ENCODE data around the gene IFNG-AS1. TPM values are rescaled to one million over a fixed set of nuclear protein-coding genes. Genes with fewer than 3 reads are reported as not detected.

IFNG-AS1 gene
- total and polyA plus RNA-seq, 8 donors, result 0.18 to 0.71 (median 0.25) TPM; not detected in 4

DNA sequence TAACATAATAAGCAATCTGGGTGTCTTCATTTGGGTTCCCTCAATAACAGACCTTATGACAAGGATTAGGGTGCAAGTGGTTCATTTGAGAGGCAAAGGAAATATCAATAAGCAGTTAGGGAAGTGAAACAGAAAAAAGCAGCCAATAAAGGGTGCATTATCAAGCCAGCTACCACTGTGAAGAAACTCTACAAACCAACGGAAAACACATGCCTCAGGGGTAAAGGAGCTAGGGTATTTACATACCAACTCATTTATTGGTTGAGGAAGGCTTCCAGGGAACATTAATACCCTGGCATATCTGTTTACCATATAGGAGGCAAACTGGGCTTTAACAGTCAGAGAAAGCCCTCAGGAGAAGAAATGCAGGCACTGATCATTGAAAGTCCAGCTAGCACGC is 22.7 kb upstream of the IFNG-AS1 start:
- Histone ChIP-seq H3K9me3 (no peaks in the 10 kb centered on the region), H3K4me1 (no peaks in the 10 kb centered on the region), H3K36me3 (no peaks in the 10 kb centered on the region), H3K27me3 (peaks cover 0 to 5% of the 10 kb centered on the region in 2 donors), H3K4me3 (no peak overlapping the region), H3K27ac (no peak overlapping the region)
- intact Hi-C loops (cut with DNase I), result no loop called here
- TF ChIP-seq, protein P1, sequence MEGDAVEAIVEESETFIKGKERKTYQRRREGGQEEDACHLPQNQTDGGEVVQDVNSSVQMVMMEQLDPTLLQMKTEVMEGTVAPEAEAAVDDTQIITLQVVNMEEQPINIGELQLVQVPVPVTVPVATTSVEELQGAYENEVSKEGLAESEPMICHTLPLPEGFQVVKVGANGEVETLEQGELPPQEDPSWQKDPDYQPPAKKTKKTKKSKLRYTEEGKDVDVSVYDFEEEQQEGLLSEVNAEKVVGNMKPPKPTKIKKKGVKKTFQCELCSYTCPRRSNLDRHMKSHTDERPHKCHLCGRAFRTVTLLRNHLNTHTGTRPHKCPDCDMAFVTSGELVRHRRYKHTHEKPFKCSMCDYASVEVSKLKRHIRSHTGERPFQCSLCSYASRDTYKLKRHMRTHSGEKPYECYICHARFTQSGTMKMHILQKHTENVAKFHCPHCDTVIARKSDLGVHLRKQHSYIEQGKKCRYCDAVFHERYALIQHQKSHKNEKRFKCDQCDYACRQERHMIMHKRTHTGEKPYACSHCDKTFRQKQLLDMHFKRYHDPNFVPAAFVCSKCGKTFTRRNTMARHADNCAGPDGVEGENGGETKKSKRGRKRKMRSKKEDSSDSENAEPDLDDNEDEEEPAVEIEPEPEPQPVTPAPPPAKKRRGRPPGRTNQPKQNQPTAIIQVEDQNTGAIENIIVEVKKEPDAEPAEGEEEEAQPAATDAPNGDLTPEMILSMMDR (IDR thresholded peaks at IDR 0.05), result no peak
- ATAC-seq (no peak), DNase-seq (no peak)

DNA sequence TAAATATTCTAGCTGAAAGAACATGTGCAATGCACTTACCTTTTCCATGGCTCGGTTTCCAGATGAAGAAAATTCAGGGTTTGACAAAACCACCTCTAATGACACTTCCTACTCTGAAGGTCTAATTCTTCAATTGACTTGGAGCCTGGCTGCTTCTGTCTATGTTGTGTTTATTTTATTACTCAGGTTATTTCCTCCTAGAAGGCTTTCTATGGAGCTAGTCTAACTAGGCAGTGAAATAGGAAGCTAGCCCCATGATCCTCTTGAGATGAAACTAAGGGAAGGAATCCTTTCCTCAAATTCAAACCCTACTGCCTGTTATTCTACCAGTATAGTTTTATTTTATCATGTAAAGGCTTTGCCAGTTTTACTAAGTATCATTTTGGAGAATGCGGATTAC is 20.9 kb upstream of the IFNG-AS1 start:
- Histone ChIP-seq H3K9me3 (no peaks in the 10 kb centered on the region), H3K27me3 (peaks cover 0 to 5% of the 10 kb centered on the region in 2 donors), H3K36me3 (no peaks in the 10 kb centered on the region), H3K4me3 (no peak overlapping the region), H3K4me1 (no peaks in the 10 kb centered on the region), H3K27ac (no peak overlapping the region)
- ATAC-seq, result no peak
- DNase-seq, result no peak
- TF ChIP-seq, protein P1 (IDR thresholded peaks at IDR 0.05), result no peak
- intact Hi-C loops (cut with DNase I), result no loop called here

DNA sequence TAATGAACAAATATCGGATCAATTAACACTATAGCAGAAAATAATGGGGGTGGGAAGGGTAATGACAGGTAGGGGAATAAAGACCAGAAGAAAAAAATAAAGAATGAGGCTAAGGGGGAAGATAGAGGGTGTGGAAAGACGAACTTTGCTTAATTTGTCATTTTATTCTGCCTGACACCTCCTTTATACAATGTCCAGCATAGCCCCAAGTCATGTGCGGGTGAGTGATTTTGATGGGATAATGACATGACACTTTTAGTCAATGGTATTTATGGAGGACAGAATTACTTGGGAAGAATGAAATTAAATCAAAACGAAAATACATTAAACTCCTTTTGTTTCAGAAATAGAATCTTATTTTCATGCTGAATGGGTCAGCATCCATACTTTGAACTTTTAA is 20.5 kb upstream of the IFNG-AS1 start:
- DNase-seq (no peak), ATAC-seq (no peak)
- Histone ChIP-seq H3K27me3 (peaks cover 0 to 5% of the 10 kb centered on the region in 2 donors), H3K4me1 (no peaks in the 10 kb centered on the region), H3K4me3 (no peak overlapping the region), H3K36me3 (no peaks in the 10 kb centered on the region), H3K27ac (no peak overlapping the region), H3K9me3 (no peaks in the 10 kb centered on the region)
- TF ChIP-seq, protein P1 (IDR thresholded peaks at IDR 0.05), result no peak
- intact Hi-C loops (cut with DNase I), result no loop called here

DNA sequence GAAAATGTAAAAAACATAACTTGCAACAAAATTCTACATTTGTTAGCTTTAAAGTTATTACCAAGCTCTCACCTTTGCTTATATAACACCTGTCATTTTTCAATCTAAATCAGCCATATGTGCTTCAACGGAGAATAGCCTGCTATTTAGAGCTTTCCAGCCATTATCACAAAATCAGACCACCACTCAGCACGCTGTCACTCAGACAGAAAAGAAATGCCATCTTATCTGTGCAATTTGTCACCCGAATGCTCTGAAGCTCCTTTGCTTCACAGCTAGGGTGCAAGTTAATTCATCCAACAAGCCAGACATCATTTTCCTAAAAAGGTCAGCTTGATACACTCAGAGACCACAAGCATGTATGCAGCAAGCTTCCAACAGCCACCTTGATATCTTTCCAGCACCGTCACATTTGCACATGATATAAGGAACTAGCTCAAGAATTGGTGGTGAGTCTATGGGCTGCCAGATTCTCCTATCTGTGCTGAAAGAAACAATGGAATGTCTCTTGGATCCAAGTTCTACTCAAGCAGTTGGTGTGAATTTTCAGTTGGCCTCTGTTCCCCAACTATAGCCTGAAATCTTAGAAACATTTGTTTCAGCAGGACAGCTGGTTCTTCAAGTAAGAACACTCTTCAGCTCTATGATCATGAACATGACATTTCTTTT is 20.0 kb upstream of the IFNG-AS1 start:
- H3K4me1 ChIP-seq, result no peaks in the 10 kb centered on the region
- TF ChIP-seq, protein P1 (IDR thresholded peaks at IDR 0.05), result no peak
- H3K27me3 ChIP-seq, result peaks cover 0 to 5% of the 10 kb centered on the region in 2 donors
- H3K27ac ChIP-seq, result no peak overlapping the region
- no peak overlapping the region for H3K4me3 ChIP-seq
- DNase-seq (no peak), ATAC-seq (no peak)
- H3K9me3 ChIP-seq, result no peaks in the 10 kb centered on the region
- H3K36me3 ChIP-seq, result no peaks in the 10 kb centered on the region
- intact Hi-C loops (cut with DNase I), result no loop called here

DNA sequence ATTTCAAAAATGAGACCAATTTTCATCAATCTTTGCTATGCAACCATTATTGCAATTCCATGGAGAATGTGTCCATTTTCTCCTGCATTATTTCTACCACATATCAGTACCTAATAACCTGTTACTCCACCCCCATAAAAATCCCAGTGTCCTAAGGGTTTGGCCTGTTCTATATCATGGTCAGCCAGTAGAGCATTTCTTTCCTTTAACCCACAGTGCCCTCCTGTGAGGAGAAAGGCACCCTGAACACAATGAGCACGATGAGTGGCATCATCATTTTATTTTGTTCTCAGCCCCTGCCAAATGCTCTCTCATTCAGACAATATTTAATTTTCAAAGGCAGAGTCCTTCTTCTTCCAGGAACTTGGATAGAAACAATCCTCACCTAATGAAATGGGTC is 11.6 kb upstream of the IFNG-AS1 start:
- DNase-seq, result no peak
- TF ChIP-seq, protein P1 (IDR thresholded peaks at IDR 0.05), result no peak
- no peak for ATAC-seq

More for the DNA sequence above, 11.6 kb upstream of the IFNG-AS1 start:
- H3K9me3 ChIP-seq, result no peaks in the 10 kb centered on the region
- H3K4me1 ChIP-seq, result no peaks in the 10 kb centered on the region
- H3K4me3 ChIP-seq, result no peak overlapping the region
- no peak overlapping the region for H3K27ac ChIP-seq
- H3K27me3 ChIP-seq, result no peaks in the 10 kb centered on the region
- intact Hi-C loops (cut with DNase I), result no loop called here
- no peaks in the 10 kb centered on the region for H3K36me3 ChIP-seq
